ENCODE results near the gene RBBP5.
A peak's percentile ranks its signal among the peaks of the same experiment; 100 is the strongest.

Gene RBBP5

DNA sequence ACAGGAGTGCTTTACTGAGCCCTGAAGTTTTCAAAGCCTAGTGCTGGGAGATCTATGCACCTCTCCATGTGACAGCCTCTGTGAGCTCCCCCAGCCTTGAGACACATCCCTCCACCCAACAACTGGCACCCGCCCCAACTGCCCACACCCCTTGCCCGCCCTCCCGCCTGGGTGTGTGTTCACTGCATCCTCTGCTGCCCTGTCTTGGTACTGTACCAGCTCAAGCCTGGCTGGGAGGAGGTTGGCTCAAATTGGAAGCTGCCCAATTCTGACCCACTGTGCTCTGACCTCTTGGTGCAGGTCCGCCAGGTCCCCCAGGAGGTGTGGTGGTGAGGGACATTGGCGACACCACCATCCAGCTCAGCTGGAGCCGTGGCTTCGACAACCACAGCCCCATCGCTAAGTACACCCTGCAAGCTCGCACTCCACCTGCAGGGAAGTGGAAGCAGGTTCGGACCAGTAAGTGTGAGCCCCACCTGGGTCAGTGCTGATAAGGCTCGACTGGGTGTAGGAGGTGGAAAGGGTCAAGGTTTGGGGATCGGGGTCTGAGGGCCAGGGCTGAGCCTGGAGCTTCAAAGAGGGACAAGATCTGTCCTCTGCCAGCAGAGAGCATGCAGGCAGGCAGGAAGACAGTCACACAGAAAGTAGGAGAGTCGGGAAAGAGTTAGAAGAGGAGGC is 55.5 kb downstream of the RBBP5 start:
- no peak overlapping the region for H3K4me3 ChIP-seq (ENCODE audit: low read depth, low read length)
- no peak for DNase-seq (ENCODE audit: low read depth)
- TF ChIP-seq, protein P1, sequence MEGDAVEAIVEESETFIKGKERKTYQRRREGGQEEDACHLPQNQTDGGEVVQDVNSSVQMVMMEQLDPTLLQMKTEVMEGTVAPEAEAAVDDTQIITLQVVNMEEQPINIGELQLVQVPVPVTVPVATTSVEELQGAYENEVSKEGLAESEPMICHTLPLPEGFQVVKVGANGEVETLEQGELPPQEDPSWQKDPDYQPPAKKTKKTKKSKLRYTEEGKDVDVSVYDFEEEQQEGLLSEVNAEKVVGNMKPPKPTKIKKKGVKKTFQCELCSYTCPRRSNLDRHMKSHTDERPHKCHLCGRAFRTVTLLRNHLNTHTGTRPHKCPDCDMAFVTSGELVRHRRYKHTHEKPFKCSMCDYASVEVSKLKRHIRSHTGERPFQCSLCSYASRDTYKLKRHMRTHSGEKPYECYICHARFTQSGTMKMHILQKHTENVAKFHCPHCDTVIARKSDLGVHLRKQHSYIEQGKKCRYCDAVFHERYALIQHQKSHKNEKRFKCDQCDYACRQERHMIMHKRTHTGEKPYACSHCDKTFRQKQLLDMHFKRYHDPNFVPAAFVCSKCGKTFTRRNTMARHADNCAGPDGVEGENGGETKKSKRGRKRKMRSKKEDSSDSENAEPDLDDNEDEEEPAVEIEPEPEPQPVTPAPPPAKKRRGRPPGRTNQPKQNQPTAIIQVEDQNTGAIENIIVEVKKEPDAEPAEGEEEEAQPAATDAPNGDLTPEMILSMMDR (IDR thresholded peaks at IDR 0.05; ENCODE audit: low read depth, low read length, missing control alignments), result no peak

DNA sequence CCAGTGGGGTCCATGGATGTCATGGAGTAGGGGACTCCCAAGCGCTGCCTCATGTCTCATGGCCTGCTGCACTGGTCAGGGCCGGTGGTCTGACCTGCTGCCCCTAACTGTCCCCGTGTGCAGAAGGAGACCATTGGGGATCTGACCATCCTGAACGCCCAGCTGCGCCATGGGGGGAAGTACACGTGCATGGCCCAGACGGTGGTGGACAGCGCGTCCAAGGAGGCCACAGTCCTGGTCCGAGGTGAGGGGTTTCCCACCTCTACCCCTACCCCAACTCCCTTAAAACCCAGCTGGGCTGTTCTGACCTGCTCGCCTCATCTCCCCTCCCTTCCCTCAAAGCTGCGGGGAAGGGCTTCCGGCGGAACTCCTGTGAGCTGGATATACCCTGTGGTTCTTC is 56.1 kb downstream of the RBBP5 start:
- no peak overlapping the region for H3K4me3 ChIP-seq (ENCODE audit: low read depth, low read length)
- TF ChIP-seq, protein P1 (IDR thresholded peaks at IDR 0.05; ENCODE audit: low read depth, low read length, missing control alignments), result no peak
- no peak for DNase-seq (ENCODE audit: low read depth)

DNA sequence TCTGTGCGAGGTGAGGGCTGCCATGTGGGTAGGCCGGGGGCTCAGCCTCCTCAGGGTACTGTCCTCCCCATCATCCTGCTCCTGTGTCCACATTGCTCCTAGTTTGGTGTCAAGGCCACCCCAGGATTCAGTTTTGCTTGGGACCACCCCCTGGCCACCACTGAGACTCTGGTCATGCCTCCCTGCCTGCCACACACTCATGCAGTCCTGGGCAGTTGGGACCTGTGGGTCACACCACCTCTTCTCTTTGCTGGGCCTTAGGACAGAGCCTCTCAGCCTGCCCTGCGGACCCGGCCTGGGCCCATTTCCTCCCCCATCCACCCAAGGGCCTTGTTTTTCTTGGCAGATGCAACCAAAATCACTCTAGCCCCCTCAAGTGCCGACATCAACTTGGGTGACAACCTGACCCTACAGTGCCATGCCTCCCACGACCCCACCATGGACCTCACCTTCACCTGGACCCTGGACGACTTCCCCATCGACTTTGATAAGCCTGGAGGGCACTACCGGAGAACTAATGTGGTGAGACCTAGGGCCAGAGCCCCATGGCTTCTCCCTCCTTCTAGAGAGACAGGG is 56.9 kb downstream of the RBBP5 start:
- TF ChIP-seq, protein P1 (IDR thresholded peaks at IDR 0.05; ENCODE audit: low read depth, low read length, missing control alignments), result no peak
- DNase-seq (ENCODE audit: low read depth), result no peak
- H3K4me3 ChIP-seq (ENCODE audit: low read depth, low read length), result no peak overlapping the region

DNA sequence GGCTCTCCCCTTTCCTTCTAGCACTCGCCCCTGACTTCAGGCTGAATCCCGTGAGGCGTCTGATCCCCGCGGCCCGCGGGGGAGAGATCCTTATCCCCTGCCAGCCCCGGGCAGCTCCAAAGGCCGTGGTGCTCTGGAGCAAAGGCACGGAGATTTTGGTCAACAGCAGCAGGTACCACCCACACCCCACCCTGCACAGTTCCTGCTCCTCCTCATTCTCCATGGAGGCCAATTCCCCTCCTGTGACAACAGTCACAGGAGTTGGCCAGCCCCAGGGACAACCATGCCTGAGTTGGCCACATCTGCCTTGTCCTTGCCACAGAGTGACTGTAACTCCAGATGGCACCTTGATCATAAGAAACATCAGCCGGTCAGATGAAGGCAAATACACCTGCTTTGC is 57.5 kb downstream of the RBBP5 start:
- TF ChIP-seq, protein P1 (IDR thresholded peaks at IDR 0.05; ENCODE audit: low read depth, low read length, missing control alignments), result no peak
- no peak for DNase-seq (ENCODE audit: low read depth)
- no peak overlapping the region for H3K4me3 ChIP-seq (ENCODE audit: low read depth, low read length)

DNA sequence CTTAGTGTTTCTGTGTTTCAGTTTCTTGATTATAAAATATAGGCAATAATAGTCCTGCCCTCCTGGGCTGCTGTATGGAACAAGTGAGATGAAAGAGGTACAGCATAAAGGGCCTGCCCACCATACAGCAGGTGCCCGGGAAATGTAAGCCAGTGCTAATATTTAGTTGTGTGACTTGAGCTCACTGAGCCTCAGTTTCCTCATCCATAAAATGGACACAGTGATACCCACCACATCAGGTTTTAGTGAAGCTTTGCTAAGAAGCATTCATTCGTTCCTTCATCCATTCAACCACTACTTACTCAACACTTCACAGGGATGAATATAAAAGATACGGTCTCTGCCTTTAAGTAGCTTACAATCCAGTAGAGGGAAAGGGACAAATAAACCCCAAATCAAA is 58.9 kb downstream of the RBBP5 start:
- TF ChIP-seq, protein P1 (IDR thresholded peaks at IDR 0.05; ENCODE audit: low read depth, low read length, missing control alignments), result no peak
- DNase-seq (ENCODE audit: low read depth), result no peak

DNA sequence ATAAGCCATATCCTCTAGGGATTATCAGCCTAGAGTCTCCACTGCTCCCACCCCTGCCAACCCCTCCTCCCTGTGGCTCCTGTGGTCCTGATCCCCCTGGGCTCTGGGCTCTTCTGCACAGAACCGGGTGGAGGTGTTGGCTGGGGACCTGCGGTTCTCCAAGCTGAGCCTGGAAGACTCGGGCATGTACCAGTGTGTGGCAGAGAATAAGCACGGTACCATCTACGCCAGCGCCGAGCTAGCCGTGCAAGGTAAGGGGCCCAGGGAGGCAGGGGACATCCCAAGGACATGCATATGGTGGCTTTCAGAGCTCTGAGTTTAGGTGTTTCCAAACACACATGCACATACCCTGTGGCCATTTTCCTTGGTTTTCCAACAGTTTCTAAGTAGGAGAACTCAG is 59.5 kb downstream of the RBBP5 start:
- TF ChIP-seq, protein P1 (IDR thresholded peaks at IDR 0.05; ENCODE audit: low read depth, low read length, missing control alignments), result no peak
- no peak for DNase-seq (ENCODE audit: low read depth)
- no peak overlapping the region for H3K4me3 ChIP-seq (ENCODE audit: low read depth, low read length)

More for the DNA sequence above, 58.9 kb downstream of the RBBP5 start:
- no peak overlapping the region for H3K4me3 ChIP-seq (ENCODE audit: low read depth, low read length)

DNA sequence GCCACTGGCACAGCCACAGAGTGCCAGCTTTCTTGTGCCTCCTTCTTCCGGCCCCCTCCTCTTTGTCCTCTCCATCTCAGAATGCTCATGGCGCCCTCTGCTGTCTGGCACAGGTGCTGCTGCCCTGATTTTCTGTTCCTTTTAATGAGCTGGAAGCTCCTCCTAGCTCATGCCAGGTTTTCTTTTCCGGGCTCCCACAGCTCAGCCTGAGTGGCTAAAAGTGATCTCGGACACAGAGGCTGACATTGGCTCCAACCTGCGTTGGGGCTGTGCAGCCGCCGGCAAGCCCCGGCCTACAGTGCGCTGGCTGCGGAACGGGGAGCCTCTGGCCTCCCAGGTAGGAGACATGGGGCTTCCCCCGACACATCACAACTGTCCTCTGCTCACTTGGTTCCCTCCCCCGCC is 60.1 kb downstream of the RBBP5 start:
- H3K4me3 ChIP-seq (ENCODE audit: low read depth, low read length), result no peak overlapping the region
- no peak for DNase-seq (ENCODE audit: low read depth)
- TF ChIP-seq, protein P1 (IDR thresholded peaks at IDR 0.05; ENCODE audit: low read depth, low read length, missing control alignments), result peak; percentile 85

All from GM12864 (cell line).